ENCODE measurements around the gene RELN. TPM values are rescaled to one million over a fixed set of nuclear protein-coding genes. Genes with fewer than 3 reads are reported as not detected.

The RELN gene
- total RNA-seq, 2 donors from 2014 or later: 3.9 to 8.5 TPM

GRCh38 chr7:104012835-104013234 lies 23.4 kb upstream of the RELN start:
- DNase-seq: no peak
- Histone ChIP-seq H3K9ac (ENCODE audit: extremely low read depth, low read length, poor library complexity, severe bottlenecking) (no peak overlapping the region), H3K4me1 (ENCODE audit: control insufficient read depth, insufficient read depth, low read length) (no peaks in the 10 kb centered on the region), H3K4me3 (ENCODE audit: low read length) (no peak overlapping the region), H3K27me3 (ENCODE audit: control insufficient read depth, insufficient read depth, low read length, poor library complexity, severe bottlenecking) (no peaks in the 10 kb centered on the region), H3K27ac (ENCODE audit: low read depth, low read length) (no peak overlapping the region), H3K36me3 (ENCODE audit: control insufficient read depth, insufficient read depth, low read length) (no peaks in the 10 kb centered on the region), H3K9me3 (ENCODE audit: control insufficient read depth, low read length) (no peaks in the 10 kb centered on the region)
- Mint-ChIP-seq H3K36me3 (ENCODE audit: low read depth) (no peaks in the 10 kb centered on the region), H3K27ac (no peak overlapping the region), H3K9me3 (no peaks in the 10 kb centered on the region), H3K4me3 (no peak overlapping the region), H3K27me3 (ENCODE audit: insufficient read depth) (no peaks in the 10 kb centered on the region), H3K4me1 (peaks cover 8% of the 10 kb centered on the region)
- TF ChIP-seq CTCF (conservative IDR thresholded peaks at IDR 0.05): no peak
- no CpG with 5 or more reads among the region's 1 CpG for WGBS, 2 experiments (ENCODE audit: insufficient coverage in 1 of 2, insufficient read length in 1 of 2)

- Mint-ChIP-seq H3K27ac (no peak overlapping the region), H3K9me3 (no peaks in the 10 kb centered on the region), H3K27me3 (ENCODE audit: insufficient read depth) (no peaks in the 10 kb centered on the region), H3K4me3 (no peak overlapping the region), H3K4me1 (peaks cover 8% of the 10 kb centered on the region), H3K36me3 (ENCODE audit: low read depth) (no peaks in the 10 kb centered on the region)
- no peak for DNase-seq
- no peak for TF ChIP-seq CTCF (conservative IDR thresholded peaks at IDR 0.05)
- Histone ChIP-seq H3K36me3 (ENCODE audit: control insufficient read depth, insufficient read depth, low read length) (no peaks in the 10 kb centered on the region), H3K9me3 (ENCODE audit: control insufficient read depth, low read length) (no peaks in the 10 kb centered on the region), H3K4me1 (ENCODE audit: control insufficient read depth, insufficient read depth, low read length) (no peaks in the 10 kb centered on the region), H3K27ac (ENCODE audit: low read depth, low read length) (no peak overlapping the region), H3K27me3 (ENCODE audit: control insufficient read depth, insufficient read depth, low read length, poor library complexity, severe bottlenecking) (no peaks in the 10 kb centered on the region), H3K9ac (ENCODE audit: extremely low read depth, low read length, poor library complexity, severe bottlenecking) (no peak overlapping the region), H3K4me3 (ENCODE audit: low read length) (no peak overlapping the region)
- 84 to 94% methylated on average over 2 of the region's 2 CpGs for WGBS, 2 experiments (ENCODE audit: insufficient coverage in 1 of 2, insufficient read length in 1 of 2)
Measured at GRCh38 chr7:104011829-104012228, 22.4 kb upstream of the RELN start.

- H3K27ac ChIP-seq (ENCODE audit: low read depth, low read length): no peak overlapping the region
- 87 to 93% methylated on average over 2 to 5 of the region's 5 CpGs for WGBS, 2 experiments (ENCODE audit: insufficient coverage in 1 of 2, insufficient read length in 1 of 2)
- no peaks in the 10 kb centered on the region for H3K27me3 ChIP-seq (ENCODE audit: control insufficient read depth, insufficient read depth, low read length, poor library complexity, severe bottlenecking)
- H3K9ac ChIP-seq (ENCODE audit: extremely low read depth, low read length, poor library complexity, severe bottlenecking): no peak overlapping the region
- no peaks in the 10 kb centered on the region for H3K36me3 ChIP-seq (ENCODE audit: control insufficient read depth, insufficient read depth, low read length)
- Mint-ChIP-seq H3K4me3 (no peak overlapping the region), H3K27ac (peak overlapping the region; percentile 46), H3K9me3 (no peaks in the 10 kb centered on the region), H3K27me3 (ENCODE audit: insufficient read depth) (no peaks in the 10 kb centered on the region), H3K4me1 (peaks cover 8% of the 10 kb centered on the region), H3K36me3 (ENCODE audit: low read depth) (no peaks in the 10 kb centered on the region)
- no peak for TF ChIP-seq CTCF (conservative IDR thresholded peaks at IDR 0.05)
- no peak overlapping the region for H3K4me3 ChIP-seq (ENCODE audit: low read length)
- H3K9me3 ChIP-seq (ENCODE audit: control insufficient read depth, low read length): no peaks in the 10 kb centered on the region
- peak; percentile 64 for DNase-seq
- no peaks in the 10 kb centered on the region for H3K4me1 ChIP-seq (ENCODE audit: control insufficient read depth, insufficient read depth, low read length)
Measured at GRCh38 chr7:104010052-104010909, 20.8 kb upstream of the RELN start.

All from endodermal cell (in vitro differentiated cells).